Measurements from ENCODE around the gene CWF19L1.

DNA sequence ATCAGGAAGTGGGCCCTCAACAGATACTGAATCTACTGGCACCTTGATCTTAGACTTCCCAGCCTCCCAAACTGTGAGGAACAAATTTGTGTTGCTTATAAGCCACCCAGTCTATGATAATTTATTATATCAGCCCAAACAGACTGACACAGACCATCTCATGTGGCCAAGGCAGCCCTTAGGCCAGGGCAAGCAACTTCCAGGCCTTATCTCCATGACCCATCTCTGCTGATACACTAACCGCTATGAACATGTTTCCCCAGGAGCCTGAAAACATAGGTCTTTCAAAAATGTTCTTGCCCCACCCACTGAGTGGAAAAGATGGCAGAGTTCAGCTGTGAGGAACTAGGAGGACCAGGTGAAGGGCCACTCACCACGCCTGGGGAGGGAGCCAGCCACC, 22.2 kb upstream of the CWF19L1 start:
- TF ChIP-seq, protein P1, sequence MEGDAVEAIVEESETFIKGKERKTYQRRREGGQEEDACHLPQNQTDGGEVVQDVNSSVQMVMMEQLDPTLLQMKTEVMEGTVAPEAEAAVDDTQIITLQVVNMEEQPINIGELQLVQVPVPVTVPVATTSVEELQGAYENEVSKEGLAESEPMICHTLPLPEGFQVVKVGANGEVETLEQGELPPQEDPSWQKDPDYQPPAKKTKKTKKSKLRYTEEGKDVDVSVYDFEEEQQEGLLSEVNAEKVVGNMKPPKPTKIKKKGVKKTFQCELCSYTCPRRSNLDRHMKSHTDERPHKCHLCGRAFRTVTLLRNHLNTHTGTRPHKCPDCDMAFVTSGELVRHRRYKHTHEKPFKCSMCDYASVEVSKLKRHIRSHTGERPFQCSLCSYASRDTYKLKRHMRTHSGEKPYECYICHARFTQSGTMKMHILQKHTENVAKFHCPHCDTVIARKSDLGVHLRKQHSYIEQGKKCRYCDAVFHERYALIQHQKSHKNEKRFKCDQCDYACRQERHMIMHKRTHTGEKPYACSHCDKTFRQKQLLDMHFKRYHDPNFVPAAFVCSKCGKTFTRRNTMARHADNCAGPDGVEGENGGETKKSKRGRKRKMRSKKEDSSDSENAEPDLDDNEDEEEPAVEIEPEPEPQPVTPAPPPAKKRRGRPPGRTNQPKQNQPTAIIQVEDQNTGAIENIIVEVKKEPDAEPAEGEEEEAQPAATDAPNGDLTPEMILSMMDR (IDR thresholded peaks at IDR 0.05; ENCODE audit: extremely low read depth in 1 of 2, insufficient read depth in 1 of 2, low read depth in 1 of 2, low read length in 2 of 2) = no peak
- TF ChIP-seq POLR2AphosphoS5 (IDR thresholded peaks at IDR 0.05; ENCODE audit: insufficient read depth, low read depth, low read length) = no peak
- TF ChIP-seq POLR2A (IDR thresholded peaks at IDR 0.05; ENCODE audit: low read depth, low read length) = no peak
- TF ChIP-seq EZH2 (IDR thresholded peaks at IDR 0.05; ENCODE audit: borderline replicate concordance, low read depth, low read length, severe bottlenecking) = no peak
- TF ChIP-seq MYC (IDR thresholded peaks at IDR 0.05; ENCODE audit: low read depth, low read length) = no peak

Measured in endothelial cell of umbilical vein (primary cell).